ENCODE measurements around the gene ASAP2. TPM values are rescaled to one million over a fixed set of nuclear protein-coding genes. Genes with fewer than 3 reads are reported as not detected.

ASAP2 gene
- total RNA-seq, 1 donor from 2014 or later = 10.1 TPM

- no peak for ATAC-seq
- intact Hi-C loops (cut with micrococcal nuclease) = no loop called here
These were observed 93.6 kb downstream of the ASAP2 start for GRCh38 chr2:9300214-9300613.

GRCh38 chr2:9300829-9301453 is 94.3 kb downstream of the ASAP2 start:
- DNase-seq (no peak), ATAC-seq (no peak)
- intact Hi-C loops (cut with micrococcal nuclease) = no loop called here

More at GRCh38 chr2:9300214-9300613, 93.6 kb downstream of the ASAP2 start:
- DNase-seq = no peak

GRCh38 chr2:9302755-9303154 is 96.1 kb downstream of the ASAP2 start:
- intact Hi-C loops (cut with micrococcal nuclease) = no loop called here
- peak; percentile 66 for ATAC-seq
- DNase-seq = no peak

- intact Hi-C loops (cut with micrococcal nuclease) = no loop called here
- peak; percentile 51 for DNase-seq
- ATAC-seq = peak; percentile 95
These were observed 97.1 kb downstream of the ASAP2 start for GRCh38 chr2:9303528-9304225.

- DNase-seq = no peak
- no peak for ATAC-seq
- intact Hi-C loops (cut with micrococcal nuclease) = no loop called here
These were observed 100.3 kb downstream of the ASAP2 start for GRCh38 chr2:9306911-9307310.

- no peak for ATAC-seq
- DNase-seq = no peak
- intact Hi-C loops (cut with micrococcal nuclease) = no loop called here
These were observed 100.9 kb downstream of the ASAP2 start for GRCh38 chr2:9307535-9307934.

GRCh38 chr2:9308186-9308955 is 101.8 kb downstream of the ASAP2 start:
- intact Hi-C loops (cut with micrococcal nuclease) = no loop called here
- ATAC-seq = no peak

GRCh38 chr2:9309147-9309546 is 102.5 kb downstream of the ASAP2 start:
- intact Hi-C loops (cut with micrococcal nuclease) = no loop called here
- DNase-seq = no peak
- ATAC-seq = no peak

More at GRCh38 chr2:9308186-9308955, 101.8 kb downstream of the ASAP2 start:
- DNase-seq = no peak

- peak; percentile 73 for DNase-seq
- peak; percentile 91 for ATAC-seq
- intact Hi-C loops (cut with micrococcal nuclease) = no loop called here
These were observed 103.8 kb downstream of the ASAP2 start for GRCh38 chr2:9310377-9310776.

GRCh38 chr2:9310798-9311197 is 104.2 kb downstream of the ASAP2 start:
- DNase-seq = no peak
- peak; percentile 27 for ATAC-seq
- intact Hi-C loops (cut with micrococcal nuclease) = no loop called here

- ATAC-seq (peak; percentile 74), DNase-seq (peak; percentile 74)
- intact Hi-C loops (cut with micrococcal nuclease) = no loop called here
These were observed 104.9 kb downstream of the ASAP2 start for GRCh38 chr2:9311488-9311887.

GRCh38 chr2:9312591-9312990 is 106.0 kb downstream of the ASAP2 start:
- intact Hi-C loops (cut with micrococcal nuclease) = no loop called here
- no peak for ATAC-seq
- no peak for DNase-seq

- DNase-seq (no peak), ATAC-seq (no peak)
- intact Hi-C loops (cut with micrococcal nuclease) = no loop called here
These were observed 106.8 kb downstream of the ASAP2 start for GRCh38 chr2:9313443-9313842.

- no peak for DNase-seq
- intact Hi-C loops (cut with micrococcal nuclease) = no loop called here
- ATAC-seq = no peak
These were observed 108.8 kb downstream of the ASAP2 start for GRCh38 chr2:9315280-9315847.

- ATAC-seq (no peak), DNase-seq (no peak)
- intact Hi-C loops (cut with micrococcal nuclease) = no loop called here
These were observed 110.9 kb downstream of the ASAP2 start for GRCh38 chr2:9317559-9317958.

- DNase-seq (peak; percentile 64), ATAC-seq (peak; percentile 84)
- intact Hi-C loops (cut with micrococcal nuclease) = no loop called here
These were observed 112.1 kb downstream of the ASAP2 start for GRCh38 chr2:9318461-9319337.

- intact Hi-C loops (cut with micrococcal nuclease) = no loop called here
- DNase-seq (no peak), ATAC-seq (no peak)
These were observed 112.7 kb downstream of the ASAP2 start for GRCh38 chr2:9319338-9319715.

GRCh38 chr2:9322576-9322975 is 116.0 kb downstream of the ASAP2 start:
- no peak for DNase-seq
- ATAC-seq = no peak
- intact Hi-C loops (cut with micrococcal nuclease) = loop anchor here (10.0 kb wide), 1 partner anchor 118 kb away; the partner anchor contains the start of gene ASAP2

- intact Hi-C loops (cut with micrococcal nuclease) = loop anchor here (10.0 kb wide), 1 partner anchor 121 kb away; the partner anchor contains the start of gene ASAP2
- ATAC-seq (no peak), DNase-seq (no peak)
These were observed 118.8 kb downstream of the ASAP2 start for GRCh38 chr2:9325428-9325827.
